HEK293 (cell line): ENCODE measurements around the gene ECI1.

Experiments used
- CTCF ChIA-PET: fragments of 350-600 bp; formaldehyde crosslinking; extraction: SDS; loops from one replicate; lab custom pipeline; 2021; ENCODE audit warnings: antibody characterized with exemption; lab: Yijun Ruan, JAX
- POLR2A ChIA-PET: fragments of 300-600 bp; formaldehyde crosslinking; extraction: SDS; loops from one replicate; lab custom pipeline; 2020; ENCODE audit warnings: antibody characterized with exemption, inconsistent platforms; lab: Yijun Ruan, JAX
- H3K27ac ChIP-seq: fragments of 200-500 bp; sonication (Bioruptor generic); 2 replicates; pipeline ENCODE4 v1.5.1; 2014; ENCODE audit warnings: low read depth, low read length, control low read depth, inconsistent platforms; ENCODE audit errors: extremely low read depth
- H3K36me3 ChIP-seq, 2 experiments: fragments of 200-500 bp in 1 of 2; sonication (Bioruptor generic) in 1 of 2; 1 replicate in 1 of 2; 2 replicates in 1 of 2; pipeline ENCODE4 v1.5.1; 2014 to 2017; ENCODE audit warnings: inconsistent platforms in 2 of 2, low read length in 2 of 2; ENCODE audit not compliant: control insufficient read depth in 2 of 2, insufficient read depth in 1 of 2
- H3K4me1 ChIP-seq: fragments of 200-500 bp; sonication (Bioruptor generic); 2 replicates; pipeline ENCODE4 v1.5.1; 2014; ENCODE audit warnings: mild to moderate bottlenecking, low read length, inconsistent platforms; ENCODE audit not compliant: control insufficient read depth, insufficient read depth
- H3K4me3 ChIP-seq: 2 replicates; pipeline ENCODE4 v1.5.1; 2011; ENCODE audit warnings: low read depth, mild to moderate bottlenecking, control low read depth, low read length, moderate library complexity
- H3K9me3 ChIP-seq: fragments of 200-500 bp; sonication (Bioruptor generic); 2 replicates; pipeline ENCODE4 v1.5.1; 2014; ENCODE audit warnings: low read depth, low read length, inconsistent platforms; ENCODE audit not compliant: control insufficient read depth, insufficient read depth
- EGR2 ChIP-seq: fragments of 450-650 bp; formaldehyde crosslinking; IDR thresholded peaks from 2 replicates; pipeline ENCODE4 v1.5.1; 2016; ENCODE audit warnings: low read depth, missing biosample characterization, missing genetic modification characterization
- ELK4 ChIP-seq: IDR thresholded peaks from 2 replicates; pipeline ENCODE4 v1.6.1; 2011; ENCODE audit warnings: mild to moderate bottlenecking, low read depth, low read length, borderline replicate concordance
- GLIS2 ChIP-seq: fragments of 450-650 bp; formaldehyde crosslinking; IDR thresholded peaks from 2 replicates; pipeline ENCODE4 v1.5.1; 2016; ENCODE audit warnings: missing biosample characterization, missing genetic modification characterization
- MZF1 ChIP-seq: fragments of 450-650 bp; formaldehyde crosslinking; IDR thresholded peaks from 2 replicates; pipeline ENCODE4 v1.5.1; 2017; ENCODE audit warnings: missing biosample characterization, missing genetic modification characterization, borderline replicate concordance
- PATZ1 ChIP-seq: fragments of 450-650 bp; formaldehyde crosslinking; IDR thresholded peaks from 2 replicates; pipeline ENCODE4 v1.5.1; 2016; ENCODE audit warnings: missing biosample characterization, missing genetic modification characterization
- PRDM10 ChIP-seq: fragments of 450-650 bp; formaldehyde crosslinking; IDR thresholded peaks from 2 replicates; pipeline ENCODE4 v1.5.1; 2016; ENCODE audit warnings: missing biosample characterization, missing genetic modification characterization
- ZBTB1 ChIP-seq: fragments of 450-650 bp; formaldehyde crosslinking; IDR thresholded peaks from 2 replicates; pipeline ENCODE4 v1.5.1; 2016; ENCODE audit warnings: missing biosample characterization, missing genetic modification characterization
- ZBTB6 ChIP-seq: fragments of 450-650 bp; formaldehyde crosslinking; IDR thresholded peaks from 2 replicates; pipeline ENCODE4 v1.5.1; 2017; ENCODE audit warnings: missing biosample characterization, missing genetic modification characterization
- ZFHX2 ChIP-seq: fragments of 450-650 bp; formaldehyde crosslinking; conservative IDR thresholded peaks from 2 replicates; pipeline ENCODE4 v1.5.1; 2016; ENCODE audit warnings: missing biosample characterization, missing genetic modification characterization
- ZNF10 ChIP-seq: fragments of 450-650 bp; formaldehyde crosslinking; IDR thresholded peaks from 2 replicates; pipeline ENCODE4 v1.5.1; 2017; ENCODE audit warnings: missing biosample characterization, missing genetic modification characterization
- ZNF138 ChIP-seq: fragments of 450-650 bp; formaldehyde crosslinking; IDR thresholded peaks from 2 replicates; pipeline ENCODE4 v1.5.1; 2016; ENCODE audit warnings: missing biosample characterization, missing genetic modification characterization, borderline replicate concordance
- ZNF155 ChIP-seq: fragments of 450-650 bp; formaldehyde crosslinking; IDR thresholded peaks from 2 replicates; pipeline ENCODE4 v1.5.1; 2016; ENCODE audit warnings: missing biosample characterization, missing genetic modification characterization
- ZNF221 ChIP-seq: fragments of 450-650 bp; formaldehyde crosslinking; IDR thresholded peaks from 2 replicates; pipeline ENCODE4 v1.5.1; 2017; ENCODE audit warnings: missing biosample characterization, missing genetic modification characterization, borderline replicate concordance
- ZNF311 ChIP-seq: fragments of 450-650 bp; formaldehyde crosslinking; IDR thresholded peaks from 2 replicates; pipeline ENCODE4 v1.5.1; 2017; ENCODE audit warnings: missing biosample characterization, missing genetic modification characterization, borderline replicate concordance
- ZNF350 ChIP-seq: fragments of 450-650 bp; formaldehyde crosslinking; IDR thresholded peaks from 2 replicates; pipeline ENCODE4 v1.5.0; 2017; ENCODE audit warnings: missing biosample characterization, mild to moderate bottlenecking, missing genetic modification characterization
- ZNF391 ChIP-seq: fragments of 450-650 bp; formaldehyde crosslinking; IDR thresholded peaks from 2 replicates; pipeline ENCODE4 v1.5.1; 2016; ENCODE audit warnings: low read depth, missing biosample characterization, missing genetic modification characterization, borderline replicate concordance
- ZNF394 ChIP-seq: fragments of 450-650 bp; formaldehyde crosslinking; IDR thresholded peaks from 2 replicates; pipeline ENCODE4 v1.5.1; 2016; ENCODE audit warnings: missing biosample characterization, missing genetic modification characterization, mild to moderate bottlenecking, moderate library complexity, borderline replicate concordance
- ZNF561 ChIP-seq: fragments of 450-650 bp; IDR thresholded peaks from 2 replicates; pipeline ENCODE4 v1.5.1; 2018; ENCODE audit warnings: missing biosample characterization, missing genetic modification characterization, borderline replicate concordance
- ZNF707 ChIP-seq: fragments of 450-650 bp; formaldehyde crosslinking; IDR thresholded peaks from 2 replicates; pipeline ENCODE4 v1.5.1; 2016; ENCODE audit warnings: missing biosample characterization, missing genetic modification characterization
- ZNF776 ChIP-seq: fragments of 450-650 bp; formaldehyde crosslinking; IDR thresholded peaks from 2 replicates; pipeline ENCODE4 v1.5.0; 2017; ENCODE audit warnings: missing biosample characterization, missing genetic modification characterization, borderline replicate concordance
- ZNF837 ChIP-seq: fragments of 450-650 bp; formaldehyde crosslinking; IDR thresholded peaks from 2 replicates; pipeline ENCODE4 v1.5.1; 2016; ENCODE audit warnings: missing biosample characterization, missing genetic modification characterization
- ZSCAN16 ChIP-seq: fragments of 450-650 bp; formaldehyde crosslinking; IDR thresholded peaks from 2 replicates; pipeline ENCODE4 v1.5.1; 2016; ENCODE audit warnings: missing biosample characterization, missing genetic modification characterization
- ZSCAN30 ChIP-seq: fragments of 450-650 bp; IDR thresholded peaks from 2 replicates; pipeline ENCODE4 v1.5.1; 2018; ENCODE audit warnings: missing biosample characterization, mild to moderate bottlenecking, missing genetic modification characterization, moderate library complexity
- ZSCAN5A ChIP-seq: fragments of 450-650 bp; formaldehyde crosslinking; IDR thresholded peaks from 2 replicates; pipeline ENCODE4 v1.5.1; 2016; ENCODE audit warnings: missing biosample characterization, missing genetic modification characterization

Gene ECI1

GRCh38 chr16:2196981-2197511 lies 54.3 kb downstream of the ECI1 start:
- no peak for TF ChIP-seq ZFHX2 (tag by site-specific recombination)
- TF ChIP-seq ZNF707 = no peak
- no peak for TF ChIP-seq ZNF155 (tag by site-specific recombination)
- TF ChIP-seq PRDM10 (tag by site-specific recombination) = no peak
- no peak for TF ChIP-seq ZNF391
- TF ChIP-seq EGR2 (tag by site-specific recombination) = peak; percentile 26; the same call in 1 of the 2 replicates
- peak; percentile 28; the same call in 1 of the 2 replicates for TF ChIP-seq GLIS2 (tag by site-specific recombination)
- TF ChIP-seq ZNF837 = no peak
- TF ChIP-seq PATZ1 = 0 out of 2 replicates have a peak, but pooled peaks have one; percentile 40
- TF ChIP-seq ELK4 = no peak
- POLR2A ChIA-PET = no interaction called here
- H3K4me3 ChIP-seq = no peak overlapping the region
- H3K4me1 ChIP-seq = peaks cover 9% of the 10 kb centered on the region; the same call in 1 of the 2 replicates
- CTCF ChIA-PET = interaction anchor here (0.6 to 1.3 kb wide), 3 partner anchors 12 to 738 kb away, joined by 3 to 5 read pairs (median 3); partner anchors contain the start of gene TRAF7
- no peak overlapping the region for H3K27ac ChIP-seq
- no peaks in the 10 kb centered on the region for H3K9me3 ChIP-seq
- H3K36me3 ChIP-seq = no peaks in the 10 kb centered on the region

- H3K9me3 ChIP-seq = no peaks in the 10 kb centered on the region
- peak within 1 kb of the TSS; percentile 42 for H3K4me3 ChIP-seq
- peaks cover 9% of the 10 kb centered on the region; the same call in 1 of the 2 replicates for H3K4me1 ChIP-seq
- H3K27ac ChIP-seq = peak within 1 kb of the TSS; percentile 16; the same call in 1 of the 2 replicates
- ChIA-PET POLR2A (interaction anchor here (0.5 to 2.5 kb wide), 5 partner anchors 27 to 1826 kb away, joined by 3 to 30 read pairs (median 4); partner anchors contain the start of genes DNASE1L2, E4F1, ECI1 and MRPL28), CTCF (interaction anchor here (0.6 to 3.4 kb wide), 3 partner anchors 11 to 739 kb away, joined by 3 to 28 read pairs (median 5); no protein-coding TSS in a partner anchor)
- H3K36me3 ChIP-seq = no peaks in the 10 kb centered on the region
- no peak for TF ChIP-seq ZNF776 (tag by site-specific recombination)
- no peak for TF ChIP-seq ZSCAN16 (tag by site-specific recombination)
- no peak for TF ChIP-seq ZNF138 (tag by site-specific recombination)
- no peak for TF ChIP-seq ZNF350 (tag by site-specific recombination)
- TF ChIP-seq MZF1 = no peak
- no peak for TF ChIP-seq ZNF311 (tag by site-specific recombination)
- no peak for TF ChIP-seq ZNF221 (tag by site-specific recombination)
- no peak for TF ChIP-seq ZNF394 (tag by site-specific recombination)
- no peak for TF ChIP-seq ZBTB6
- no peak for TF ChIP-seq ZNF561 (tag by site-specific recombination)
- TF ChIP-seq ZSCAN30 (tag by site-specific recombination) = no peak
- TF ChIP-seq ZNF10 = no peak
- no peak for TF ChIP-seq ZSCAN5A
- no peak for TF ChIP-seq ZBTB1 (tag by site-specific recombination)
Measured at GRCh38 chr16:2196162-2196980, 55.0 kb downstream of the ECI1 start, which contains the start of gene CASKIN1. CASKIN1 (minus strand) TSS chr16:2196605; CDS start chr16:2196432, 173 bp downstream.
